ENCODE measurements around the gene SMU1. TPM values are rescaled to one million over a fixed set of nuclear protein-coding genes. Genes with fewer than 3 reads are reported as not detected.

SMU1 gene
- total RNA-seq = 25.8 and 31.2 TPM in 2 replicates

DNA sequence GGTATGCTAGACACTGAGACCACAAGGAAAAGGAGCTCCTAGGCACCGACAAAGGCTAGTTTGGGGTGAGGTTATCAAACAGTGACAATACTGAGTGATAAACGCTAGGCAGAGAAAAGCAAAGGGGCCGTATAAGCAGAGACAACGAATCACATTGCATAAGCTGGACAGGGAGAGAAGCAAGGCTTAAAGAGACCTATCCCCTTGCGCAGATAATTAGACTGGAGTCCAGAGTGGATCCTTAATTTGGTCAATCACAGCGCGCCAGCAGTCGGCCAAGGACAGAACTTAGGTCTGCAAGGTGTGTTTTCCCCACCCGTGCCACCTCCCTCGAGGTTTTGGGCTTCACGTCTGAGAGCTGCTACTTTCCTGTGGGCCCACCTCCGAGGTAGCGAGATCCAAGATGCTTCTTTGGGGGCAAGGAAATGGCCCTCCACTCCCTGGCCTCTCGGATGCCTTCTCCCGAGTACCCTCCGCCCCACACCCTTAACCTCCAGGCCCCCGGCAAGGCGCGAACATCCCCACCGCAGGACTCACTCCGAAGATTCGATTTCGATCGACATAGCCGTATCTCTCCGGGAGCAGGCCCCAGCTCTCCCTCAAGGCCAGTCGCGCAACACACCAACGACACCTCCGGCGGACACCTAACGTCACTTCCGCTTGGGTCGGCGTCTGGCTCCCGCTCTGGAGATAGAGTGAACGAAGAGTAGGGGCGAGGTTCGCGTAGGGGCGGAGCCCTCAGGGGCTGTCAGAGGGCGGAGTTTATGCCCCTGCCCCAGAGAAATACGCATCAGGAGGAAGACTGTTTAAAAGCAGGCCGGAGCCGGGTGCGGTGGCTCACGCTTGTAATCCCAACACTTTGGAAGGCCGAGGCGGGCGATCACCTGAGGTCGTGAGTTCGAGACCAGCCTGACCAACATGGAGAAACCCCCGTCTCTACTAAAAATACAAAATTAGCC is at the start of gene SMU1:
Gene SMU1 (minus strand): TSS at position 629 of the 959 bp plus-strand sequence. CDS start 66 bp downstream, at position 563.

GRCh38 chr9:33024966-33025571 is 51.4 kb downstream of the SMU1 start, which contains the start of gene DNAJA1:
DNAJA1 (plus strand) TSS chr9:33025273; CDS start chr9:33026485, 1,212 bp downstream.

Other genes with a start within 250 kb of the SMU1 start
- 27.3 and 27.7 TPM in 2 replicates for gene APTX, start 75.0 kb downstream of the SMU1 start, total RNA-seq
- 71.3 and 85.9 TPM in 2 replicates for gene DNAJA1, start 51.4 kb downstream of the SMU1 start, total RNA-seq
- gene B4GALT1, start 90.7 kb upstream of the SMU1 start, total RNA-seq = 118 and 169 TPM in 2 replicates
- gene SPINK4, start 163.5 kb upstream of the SMU1 start, total RNA-seq = 0.91 TPM in 1 of 2 replicates, not detected in the other
- gene BAG1, start 188.0 kb upstream of the SMU1 start, total RNA-seq = 15.5 and 22.3 TPM in 2 replicates
- gene CHMP5, start 188.4 kb upstream of the SMU1 start, total RNA-seq = 86.9 and 96.8 TPM in 2 replicates
- 27.4 and 30.3 TPM in 2 replicates for gene NFX1, start 213.8 kb upstream of the SMU1 start, total RNA-seq

All from smooth muscle cell of the pulmonary artery (primary cell).